AG09309 (cell line): Measurements from ENCODE around the gene LRRC36.

Experiments
- DNase-seq: peaks from one replicate; pipeline ENCODE4 v3.0.0-alpha.2; 2010; ENCODE audit warnings: low read depth
- H3K4me3 ChIP-seq: 2 replicates; pipeline ENCODE4 v1.5.1; 2011; ENCODE audit warnings: mild to moderate bottlenecking, low read depth, low read length, moderate library complexity; ENCODE audit not compliant: control insufficient read depth
- CTCF ChIP-seq: IDR thresholded peaks from 2 replicates; pipeline ENCODE4 v1.5.1; 2011; ENCODE audit warnings: mild to moderate bottlenecking, low read depth, low read length, inconsistent platforms; ENCODE audit not compliant: insufficient read depth, control insufficient read depth; ENCODE audit errors: missing control alignments

The LRRC36 gene

GRCh38 chr16:67423611-67424260, 97.1 kb downstream of the LRRC36 start:
- no peak for DNase-seq

GRCh38 chr16:67424261-67424615, 97.6 kb downstream of the LRRC36 start:
- no peak overlapping the region for H3K4me3 ChIP-seq
- DNase-seq, result no peak
- TF ChIP-seq CTCF, result no peak

More at GRCh38 chr16:67423611-67424260, 97.1 kb downstream of the LRRC36 start:
- no peak for TF ChIP-seq CTCF
- no peak overlapping the region for H3K4me3 ChIP-seq

GRCh38 chr16:67425061-67425460, 98.4 kb downstream of the LRRC36 start:
- no peak overlapping the region for H3K4me3 ChIP-seq
- no peak for DNase-seq
- TF ChIP-seq CTCF, result no peak

- H3K4me3 ChIP-seq, result no peak overlapping the region
- no peak for DNase-seq
- TF ChIP-seq CTCF, result no peak
Measured at GRCh38 chr16:67425580-67425979, 99.0 kb downstream of the LRRC36 start.

- H3K4me3 ChIP-seq, result no peak overlapping the region
- no peak for TF ChIP-seq CTCF
- no peak for DNase-seq
Measured at GRCh38 chr16:67426022-67426421, 99.4 kb downstream of the LRRC36 start.

- no peak for TF ChIP-seq CTCF
- no peak for DNase-seq
- no peak overlapping the region for H3K4me3 ChIP-seq
Measured at GRCh38 chr16:67426950-67427349, 100.3 kb downstream of the LRRC36 start.
